GM21786 (cell line): ENCODE measurements around the gene CMIP.
"Not testable (repeated sequence)": the region's sequence is repeated elsewhere in the genome, so short reads cannot be mapped to it uniquely, and the experiment has no call there.

Experiments
- ATAC-seq: cut with Tn5 transposase; IDR thresholded peaks from one replicate; pipeline ENCODE4 v1.9.1; 2021; ENCODE audit not compliant: unreplicated experiment

CMIP gene

DNA sequence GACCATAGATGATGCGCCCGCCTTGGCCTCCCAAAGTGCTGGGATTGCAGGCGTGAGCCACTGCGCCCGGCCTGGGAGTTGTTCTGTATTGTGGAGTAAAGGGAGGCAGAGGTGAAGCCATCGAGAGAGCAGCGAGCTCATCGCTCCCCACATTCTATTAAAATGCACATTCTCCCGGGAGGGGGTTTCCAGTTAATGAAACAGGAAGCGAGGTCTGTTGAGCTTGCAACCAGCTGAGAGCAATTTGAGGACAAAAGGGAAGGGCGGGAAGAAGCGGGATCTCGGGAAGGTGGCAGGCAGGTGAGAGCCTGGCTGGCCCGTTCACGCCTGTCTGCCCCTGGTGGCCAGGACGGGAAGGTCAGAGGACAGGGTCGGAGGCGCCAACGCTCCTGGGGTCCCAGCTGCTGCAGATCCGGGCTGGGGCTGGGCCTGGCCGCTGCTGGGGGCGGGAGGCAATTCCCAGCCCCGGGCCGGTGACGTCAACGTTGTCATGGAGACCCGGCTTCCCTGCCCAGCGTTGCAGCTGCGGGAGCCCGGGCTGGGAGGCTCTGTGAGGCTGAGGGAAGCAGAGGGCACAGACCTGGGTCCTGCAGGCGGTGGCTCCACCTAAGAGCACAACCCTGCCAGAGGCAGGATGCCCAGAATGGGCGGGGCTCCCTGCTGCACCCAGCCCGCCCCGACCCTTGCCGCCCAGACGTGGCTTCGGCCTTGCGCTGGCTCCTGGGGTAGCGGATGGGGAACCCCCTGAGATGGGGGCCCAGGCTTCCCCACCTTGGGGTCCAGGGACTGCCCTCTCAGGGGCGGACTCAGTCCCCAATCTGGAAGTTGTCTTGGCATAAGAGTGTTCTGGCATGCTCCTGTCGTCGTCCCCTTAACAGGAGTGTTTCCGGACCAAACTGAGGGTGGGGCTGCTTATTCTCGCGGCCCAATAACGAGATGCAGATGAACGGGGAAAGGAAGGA is 285.8 kb downstream of the CMIP start:
- ATAC-seq = peak; percentile 76

DNA sequence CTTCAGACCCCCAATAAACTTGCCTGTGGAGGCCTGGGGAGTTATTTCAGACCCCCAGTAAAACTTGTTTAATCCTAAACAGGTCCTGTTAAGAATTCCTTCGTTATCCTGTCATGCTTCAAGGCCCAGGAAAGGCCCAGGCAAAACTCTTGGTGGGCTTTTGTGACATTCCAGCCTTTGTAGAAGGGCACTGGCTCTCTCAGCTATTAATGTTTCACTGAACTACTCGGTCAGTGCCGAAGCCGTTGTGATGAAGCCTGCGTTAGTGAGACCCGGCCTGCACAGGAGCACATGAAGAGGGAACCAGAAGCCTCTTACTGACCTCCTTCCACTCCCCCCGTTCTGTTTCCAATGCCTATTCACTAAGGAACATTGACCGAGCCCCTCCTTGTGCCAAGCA is 287.0 kb downstream of the CMIP start:
- ATAC-seq = no peak

DNA sequence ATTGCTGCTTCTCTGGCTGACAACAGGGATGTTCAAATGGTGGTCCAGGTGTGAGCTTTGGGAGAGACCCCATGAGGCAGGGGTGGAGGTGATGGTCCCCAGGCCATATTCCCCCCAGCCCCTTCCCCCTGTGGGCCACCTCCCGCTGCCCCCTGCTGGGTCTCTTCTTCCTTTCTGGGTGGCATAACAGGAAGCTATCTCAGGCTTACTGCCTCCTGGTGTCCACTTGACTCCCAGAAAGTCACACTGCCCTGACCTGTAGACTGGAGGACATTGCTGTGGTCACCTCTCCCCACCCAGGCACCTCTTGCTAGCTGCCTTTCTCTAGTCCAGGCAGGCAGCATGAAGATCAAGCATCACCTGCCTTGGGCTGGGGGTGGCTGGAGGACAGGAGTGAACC is 288.1 kb downstream of the CMIP start:
- ATAC-seq = no peak

DNA sequence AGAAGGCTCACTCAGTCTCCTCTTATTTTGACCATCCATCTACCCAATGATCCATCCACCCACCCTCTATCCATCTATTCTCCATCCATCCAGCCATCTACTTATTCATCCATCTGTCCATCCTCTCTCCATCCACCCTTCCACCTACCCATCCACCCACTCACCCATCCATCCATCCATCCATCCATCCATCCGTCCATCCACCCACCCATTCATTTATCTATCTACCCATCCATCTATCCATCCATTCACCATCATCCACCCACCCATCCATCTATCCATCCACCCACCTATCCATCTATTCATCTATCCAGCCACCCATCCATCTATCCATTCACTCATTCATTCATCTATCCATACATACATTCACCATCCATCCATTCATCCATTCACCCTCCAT is 288.7 kb downstream of the CMIP start:
- ATAC-seq = no peak

DNA sequence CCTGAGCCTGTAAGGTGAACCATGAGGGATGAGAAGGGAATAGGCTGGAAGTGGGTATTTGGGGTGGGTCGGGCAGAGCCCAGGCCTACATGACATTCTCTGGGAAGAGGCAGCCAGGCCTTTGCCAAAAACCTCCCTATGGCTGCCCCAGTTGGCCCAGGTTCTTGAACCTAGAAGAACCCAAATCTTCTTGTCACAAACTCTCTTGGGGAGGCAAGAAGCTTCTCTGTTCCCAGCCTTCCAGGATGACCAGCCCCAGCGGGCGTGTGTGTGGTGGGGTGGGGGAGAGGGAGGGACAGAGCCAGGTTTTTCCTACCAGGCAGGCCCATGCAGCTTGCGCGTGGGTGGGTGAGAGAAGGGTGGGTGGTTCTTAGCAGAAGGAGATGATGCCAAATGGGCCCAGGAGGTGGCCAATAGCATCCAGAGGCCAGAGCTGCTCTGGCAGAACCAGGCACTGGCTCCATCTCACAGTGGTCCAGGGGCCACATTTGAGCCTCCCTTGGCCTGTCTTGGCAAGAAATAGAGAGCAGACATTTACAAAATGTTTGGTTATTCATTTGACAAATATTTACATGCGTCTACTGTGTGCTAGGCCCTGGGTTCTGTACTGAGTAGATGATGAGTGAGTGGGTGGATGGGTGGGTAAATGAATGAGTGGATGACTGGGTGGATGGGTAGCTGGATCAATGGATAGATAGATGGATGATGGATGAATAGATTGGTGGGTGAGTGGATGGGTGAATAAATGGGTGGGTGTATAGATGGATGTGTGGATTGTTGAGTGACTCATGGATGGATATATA is 290.2 kb downstream of the CMIP start:
- ATAC-seq = no peak

DNA sequence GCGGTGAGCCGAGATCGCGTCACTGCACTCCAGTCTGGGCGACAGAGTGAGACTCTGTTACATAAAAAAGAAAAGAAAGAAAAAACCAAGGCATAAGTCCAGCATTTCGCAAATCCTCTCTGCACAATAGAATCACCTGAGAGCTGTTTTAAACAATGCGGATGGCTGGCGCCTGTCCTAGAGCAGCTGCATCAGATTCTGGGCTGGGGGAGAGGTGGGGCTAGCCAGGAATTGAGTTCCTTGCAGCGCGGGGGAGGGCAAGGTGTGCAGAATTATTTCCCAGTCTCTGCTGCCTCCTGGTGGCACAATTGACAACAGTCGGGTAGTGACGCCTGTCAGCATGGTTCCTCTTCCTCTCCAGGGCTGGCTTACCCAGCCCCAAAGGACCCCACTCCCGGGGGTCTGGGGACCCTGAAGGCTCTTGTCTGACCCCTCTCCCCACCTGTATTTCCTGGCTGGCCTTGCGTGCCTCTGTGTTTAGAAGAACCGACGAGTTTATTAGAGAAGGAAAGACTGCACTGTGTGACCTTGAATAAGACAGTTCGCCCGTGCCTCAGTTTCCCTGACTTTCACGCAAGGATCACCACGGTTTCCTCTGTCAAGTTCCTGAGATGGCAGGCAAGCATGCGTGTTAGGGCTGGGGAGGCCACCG is 293.4 kb downstream of the CMIP start:
- ATAC-seq = peak; percentile 43

DNA sequence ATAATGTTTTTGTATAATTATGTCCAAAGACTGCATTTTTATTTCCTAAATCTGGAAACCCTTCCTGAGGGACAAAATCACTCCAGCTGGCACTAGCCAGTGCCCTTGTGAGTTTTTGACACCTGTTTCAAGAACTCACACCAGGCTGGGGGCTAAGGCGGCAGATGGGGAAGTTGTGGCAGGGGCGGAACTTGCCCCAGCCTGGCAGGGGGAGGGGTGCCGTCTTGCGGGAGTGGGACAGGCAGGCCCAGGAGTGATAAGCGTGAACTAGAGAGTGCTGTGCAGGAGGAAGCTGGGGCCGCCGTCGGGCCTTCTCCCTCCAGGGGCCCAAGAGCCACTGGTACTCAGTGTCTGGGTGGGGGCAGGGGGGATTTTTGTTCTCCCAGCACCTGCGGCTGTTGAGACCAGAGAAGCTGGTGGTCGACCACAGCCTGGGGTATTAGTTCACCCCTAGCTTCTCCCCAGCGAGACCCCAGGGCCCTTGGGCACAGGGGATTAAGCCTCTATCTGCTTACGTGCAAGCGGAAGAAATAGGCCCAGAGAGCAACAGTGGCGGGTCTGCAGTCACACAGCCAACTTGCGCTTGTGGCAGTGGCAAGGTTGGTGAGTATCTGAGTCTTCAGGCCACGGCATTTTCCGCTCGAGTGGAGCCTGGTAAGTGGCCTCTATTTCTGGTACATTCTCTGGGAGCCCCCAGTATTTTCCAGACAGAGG is 294.3 kb downstream of the CMIP start:
- ATAC-seq = peak; percentile 30

DNA sequence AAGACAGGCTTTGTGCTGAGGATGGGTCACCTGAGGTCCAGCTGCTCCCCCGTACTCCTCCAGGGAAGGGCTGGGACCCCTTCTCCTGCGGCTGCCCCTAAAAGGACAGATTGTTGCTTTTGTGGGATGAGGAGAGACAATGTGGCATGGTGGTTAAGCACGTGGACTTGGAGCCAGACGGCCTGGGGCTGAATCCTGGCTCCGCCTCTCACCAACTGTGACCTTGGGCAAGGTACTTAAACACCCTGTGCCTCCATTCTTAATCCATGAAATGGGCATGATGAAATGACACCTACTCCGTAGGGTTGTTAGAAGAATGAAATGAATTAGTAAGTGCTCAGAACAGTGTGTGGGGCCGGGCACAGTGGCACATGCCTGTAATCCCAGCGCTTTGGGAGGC is 294.9 kb downstream of the CMIP start:
- ATAC-seq = no peak

DNA sequence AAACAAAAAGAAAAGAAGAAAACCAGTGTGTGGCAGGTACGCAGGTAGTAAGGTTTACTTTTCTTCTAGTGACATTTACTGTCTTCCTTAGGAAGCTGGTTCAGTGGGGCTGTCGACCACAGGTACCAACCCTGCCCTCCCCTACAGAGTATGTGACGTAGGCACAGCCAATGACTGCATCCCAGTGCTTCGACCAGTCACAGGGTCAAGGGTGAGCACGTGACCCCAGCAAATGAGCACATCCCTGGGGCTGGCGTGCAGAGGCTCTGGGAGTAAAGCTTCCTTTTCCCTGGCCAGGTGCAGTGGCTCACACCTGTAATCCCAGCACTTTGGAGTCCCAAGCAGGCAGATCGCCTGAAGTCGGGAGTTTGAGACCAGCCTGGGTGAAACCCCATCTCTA is 295.6 kb downstream of the CMIP start:
- peak; percentile 66 for ATAC-seq

DNA sequence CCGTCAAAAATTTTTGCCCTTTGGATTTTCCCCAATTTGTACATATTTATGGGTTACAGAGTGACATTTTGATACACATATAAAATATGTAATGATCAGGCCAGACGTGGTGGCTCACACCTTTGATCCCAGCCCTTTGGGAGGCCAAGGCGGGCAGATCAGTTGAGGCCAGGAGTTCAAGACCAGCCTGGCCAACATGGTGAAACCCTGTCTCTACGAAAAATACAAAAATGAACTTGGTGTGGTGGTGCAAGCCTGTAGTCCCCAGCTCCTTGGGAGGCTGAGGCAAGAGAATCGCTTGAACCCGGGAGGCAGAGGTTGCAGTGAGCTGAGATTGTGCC is 296.8 kb downstream of the CMIP start:
- not testable (repeated sequence) for ATAC-seq

DNA sequence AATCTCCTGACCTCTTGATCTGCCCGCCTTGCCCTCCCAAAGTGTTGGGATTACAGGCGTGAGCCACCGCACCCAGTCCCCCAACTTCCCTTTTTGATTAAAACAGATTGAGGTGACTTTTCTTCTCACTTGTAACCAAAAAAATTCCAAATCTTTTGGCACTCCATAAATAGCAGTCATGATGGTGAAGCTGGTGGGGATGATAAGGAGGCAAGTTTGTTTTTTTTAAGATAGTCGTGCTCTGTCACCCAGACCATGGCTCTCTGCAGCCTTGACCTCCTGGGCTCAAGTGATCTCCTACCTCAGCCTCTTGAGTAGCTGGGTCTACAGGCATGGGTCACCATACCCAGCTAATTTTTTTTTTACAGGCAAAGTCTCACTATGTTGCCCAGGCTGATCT is 299.8 kb downstream of the CMIP start:
- ATAC-seq = no peak

DNA sequence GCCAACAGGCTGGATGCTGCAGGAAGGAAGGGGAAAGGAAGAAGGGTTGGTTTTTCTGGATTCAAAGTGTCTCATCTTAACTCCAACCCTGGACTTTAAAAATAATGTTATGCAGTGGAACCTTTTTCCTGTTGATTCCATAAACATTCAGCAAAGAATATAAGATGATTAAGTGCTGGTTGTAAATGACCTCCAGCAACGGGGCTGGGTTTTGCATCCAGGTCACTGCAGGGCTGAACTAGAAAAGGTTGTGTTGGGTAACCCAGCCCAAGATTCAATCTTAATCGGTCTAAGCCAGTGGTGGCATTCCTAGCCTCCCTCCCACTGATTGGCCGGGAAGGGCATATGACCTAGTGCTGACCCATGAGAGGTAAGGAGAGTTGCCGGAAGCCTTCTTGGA is 300.3 kb downstream of the CMIP start:
- ATAC-seq = no peak

DNA sequence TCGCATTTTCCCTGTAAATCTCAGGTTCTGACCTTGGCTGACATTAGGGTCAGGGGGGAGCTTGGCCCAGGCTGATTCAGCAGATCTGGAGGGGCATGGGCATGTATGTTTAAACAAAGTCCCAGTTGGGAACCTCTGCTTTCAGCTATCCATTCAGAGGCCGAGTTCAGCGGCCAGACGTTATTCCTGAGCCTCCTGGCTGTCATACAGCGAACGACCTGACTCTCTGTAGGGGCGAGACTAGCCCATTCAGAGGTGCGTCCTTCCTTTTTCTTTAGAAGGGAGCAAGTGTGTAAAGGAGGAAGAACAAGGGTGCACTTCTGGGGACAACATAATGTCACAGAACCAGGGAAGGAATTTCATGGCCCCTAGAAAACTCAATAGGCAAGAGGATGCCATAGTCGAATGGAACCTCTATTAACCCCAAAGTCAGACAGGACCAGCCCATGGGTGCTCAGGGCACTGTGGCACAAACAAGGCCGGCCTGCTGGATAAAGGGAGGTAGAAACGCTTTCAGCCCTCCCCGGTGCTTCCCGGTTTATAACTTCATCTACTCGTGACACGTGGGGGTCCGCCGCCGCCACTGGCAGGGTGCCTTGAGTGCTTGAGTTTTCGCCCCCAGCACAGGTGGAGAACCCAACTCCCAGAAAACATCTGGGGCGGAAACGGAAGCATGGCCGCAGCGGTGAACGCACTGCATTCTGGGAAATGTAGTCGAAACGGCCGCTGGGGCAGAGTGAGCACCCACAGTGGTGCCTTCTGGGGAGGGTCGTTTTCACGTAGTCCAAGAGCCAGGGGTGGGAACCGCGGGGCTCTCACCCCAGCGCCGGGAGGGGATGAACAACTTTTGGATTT is 301.3 kb downstream of the CMIP start:
- peak; percentile 70 for ATAC-seq

DNA sequence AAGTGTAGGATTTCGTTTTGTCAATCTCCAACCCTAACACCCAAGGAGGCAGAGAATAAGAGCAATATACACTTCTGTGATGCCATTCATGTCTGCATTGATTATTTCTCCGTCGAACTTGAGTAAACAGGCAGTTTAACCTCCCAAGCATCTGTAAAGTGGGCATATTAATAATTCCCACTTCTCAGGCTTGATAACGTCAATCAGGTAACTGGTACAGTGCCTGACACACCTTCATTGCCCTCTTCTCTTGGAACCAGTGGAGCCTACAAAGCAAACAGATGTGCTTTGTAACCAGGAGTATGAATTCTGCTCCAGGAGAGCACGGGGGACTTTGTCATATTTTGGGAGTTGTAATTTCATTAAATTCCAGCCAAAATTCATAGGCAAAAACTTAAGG is 302.0 kb downstream of the CMIP start:
- no peak for ATAC-seq

DNA sequence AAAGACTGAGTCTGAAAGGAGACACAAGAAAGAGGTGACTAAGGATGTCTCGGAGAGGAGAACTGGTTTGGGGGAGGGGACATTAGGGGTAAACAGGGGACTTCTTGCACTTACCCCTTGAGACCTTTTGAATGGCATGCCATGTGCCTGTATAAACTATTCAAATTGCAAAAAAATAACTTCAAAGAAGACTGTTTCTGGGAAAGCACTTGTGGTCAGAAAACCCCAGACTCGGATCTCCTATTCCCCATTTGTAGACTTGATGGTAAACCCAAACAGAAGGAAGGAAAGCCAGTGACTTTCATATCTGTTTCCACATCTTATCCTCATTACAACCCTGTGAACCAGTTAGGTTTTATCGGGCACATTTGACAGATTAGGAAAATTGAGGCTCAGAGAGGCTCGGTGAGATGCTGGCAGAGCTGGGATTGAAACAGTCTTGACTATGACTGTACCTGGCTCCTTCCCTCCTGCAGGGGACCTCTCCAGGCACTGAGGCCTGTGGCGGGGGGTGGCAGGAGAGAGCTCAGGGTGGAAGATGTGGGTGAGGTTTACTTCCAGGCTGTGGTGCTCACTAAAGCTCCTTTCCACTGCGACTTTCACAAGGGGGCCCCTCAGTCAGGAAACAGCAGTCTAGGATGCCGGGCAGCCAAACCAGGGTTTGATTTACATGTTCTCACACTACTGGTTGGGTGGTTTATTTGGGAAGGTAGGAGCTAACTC is 304.0 kb downstream of the CMIP start:
- no peak for ATAC-seq

DNA sequence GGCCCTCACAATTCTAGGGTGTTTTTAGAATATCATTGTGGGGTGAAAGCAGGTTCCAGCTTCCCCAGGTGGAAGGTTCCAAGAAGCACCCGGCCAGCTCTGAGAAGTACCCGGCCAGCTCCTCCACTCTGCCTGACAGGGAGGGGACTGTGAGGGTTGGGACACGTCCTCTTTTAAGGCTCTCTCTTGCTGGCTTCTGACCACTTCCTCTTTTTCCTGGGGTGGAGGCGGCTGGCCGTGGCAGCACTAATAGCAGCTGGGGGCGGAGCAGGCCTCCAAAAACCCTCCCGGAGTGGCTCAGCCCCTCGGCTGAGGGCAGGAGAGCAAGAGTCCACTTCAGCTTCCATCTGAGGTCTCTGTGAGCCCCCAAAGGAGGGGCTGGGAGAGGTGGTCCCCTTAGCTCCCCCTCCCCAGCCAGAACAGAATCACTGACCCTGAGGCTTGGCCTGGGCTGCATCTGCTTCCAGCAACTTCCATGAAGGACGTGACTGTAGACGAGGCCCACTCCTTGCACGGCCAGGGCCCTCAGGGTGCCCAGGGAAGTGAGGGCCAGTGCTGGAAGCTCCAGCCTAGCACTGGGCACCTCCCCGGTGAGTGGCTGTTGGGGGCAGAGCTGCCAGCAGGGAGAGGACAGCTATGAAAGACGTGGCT is 307.7 kb downstream of the CMIP start:
- ATAC-seq = peak; percentile 87

DNA sequence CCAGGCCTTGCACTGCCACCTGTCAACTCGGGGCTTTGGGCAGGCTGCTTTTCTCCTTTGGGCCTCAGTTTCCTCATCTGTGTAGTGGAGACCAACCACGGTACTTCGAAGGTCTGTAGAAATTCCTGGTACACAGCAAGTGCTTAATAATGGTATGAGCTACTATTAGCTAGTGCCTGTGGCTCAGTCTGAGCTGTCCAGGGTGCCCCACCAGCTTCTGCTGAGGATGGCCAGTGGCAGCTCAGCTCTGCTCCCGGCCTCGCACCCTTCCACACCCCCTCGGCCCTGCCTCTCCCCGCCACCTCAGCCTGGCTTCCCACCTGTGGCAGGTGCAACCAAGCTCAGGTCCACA is 308.2 kb downstream of the CMIP start:
- peak; percentile 5 for ATAC-seq

DNA sequence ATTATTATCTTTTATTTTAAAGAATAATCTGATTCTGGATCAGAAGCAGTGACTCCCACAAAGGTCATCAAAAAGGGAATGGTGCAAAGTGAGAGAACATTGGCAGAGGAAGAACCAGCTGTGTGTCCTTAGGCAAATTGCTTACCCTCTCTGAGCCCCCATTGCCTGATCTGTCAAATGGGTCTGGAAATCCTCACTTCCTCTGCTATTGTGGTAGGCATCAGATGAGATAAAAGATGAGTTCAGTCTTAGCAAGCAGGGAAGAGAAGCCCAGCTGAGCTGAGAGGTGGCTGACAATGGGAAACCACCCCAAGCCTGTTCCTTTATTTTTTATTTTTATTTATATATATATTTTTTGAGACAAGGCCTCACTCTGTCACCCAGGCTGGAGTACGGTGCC is 310.2 kb downstream of the CMIP start:
- ATAC-seq = no peak
